Putamen (tissue), 1 donor: ENCODE data around the gene SMIM10.
"Not testable (repeated sequence)": the region's sequence is repeated elsewhere in the genome, so short reads cannot be mapped to it uniquely, and the experiment has no call there.

Experiments used
- DNase-seq: peaks from one replicate; pipeline ENCODE4 v3.0.0-alpha.2; 2016; ENCODE audit warnings: low spot score

Gene SMIM10

GRCh38 chrX:134990801-134991481, at the start of gene SMIM10:
TSS of gene SMIM10 (plus strand) at chrX:134990991. CDS start at chrX:134991096, 105 bp downstream.
- peak; percentile 7 for DNase-seq

DNA sequence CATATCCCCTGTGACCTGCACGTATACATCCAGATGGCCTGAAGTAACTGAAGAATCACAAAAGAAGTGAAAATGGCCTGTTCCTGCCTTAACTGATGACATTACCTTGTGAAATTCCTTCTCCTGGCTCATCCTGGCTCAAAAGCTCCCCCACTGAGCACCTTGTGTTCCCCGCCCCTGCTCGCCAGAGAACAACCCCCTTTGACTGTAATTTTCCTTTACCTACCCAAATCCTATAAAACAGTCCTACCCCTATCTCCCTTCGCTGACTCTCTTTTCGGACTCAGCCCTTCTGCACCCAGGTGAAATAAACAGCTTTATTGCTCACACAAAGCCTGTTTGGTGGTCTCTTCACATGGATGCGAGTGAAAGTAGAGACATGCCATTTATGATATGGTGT, 44.4 kb upstream of the SMIM10 start:
- DNase-seq = not testable (repeated sequence)

- no peak for DNase-seq
Observed at GRCh38 chrX:134948333-134949241, 42.2 kb upstream of the SMIM10 start.

DNA sequence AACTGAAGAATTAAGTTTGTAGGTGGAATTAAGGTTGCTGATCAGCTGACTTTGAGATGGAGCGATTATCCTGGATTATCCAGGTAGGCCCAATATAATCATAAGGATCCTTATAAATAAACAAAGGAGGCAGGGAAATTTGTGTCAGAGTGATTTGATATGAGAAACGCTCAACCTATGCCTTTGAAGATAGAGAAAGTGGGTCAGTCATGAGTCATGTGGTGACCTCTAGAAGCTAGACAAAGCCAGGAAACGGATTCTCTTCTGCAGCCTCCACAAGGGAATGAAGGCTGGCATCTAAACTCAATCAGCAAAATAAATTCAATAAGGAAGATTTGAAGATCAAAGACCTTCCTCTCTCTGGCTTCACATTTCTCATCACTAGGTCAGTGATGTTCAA, 41.5 kb upstream of the SMIM10 start:
- no peak for DNase-seq

- no peak for DNase-seq
Observed at GRCh38 chrX:134957836-134958235, 33.0 kb upstream of the SMIM10 start.

DNA sequence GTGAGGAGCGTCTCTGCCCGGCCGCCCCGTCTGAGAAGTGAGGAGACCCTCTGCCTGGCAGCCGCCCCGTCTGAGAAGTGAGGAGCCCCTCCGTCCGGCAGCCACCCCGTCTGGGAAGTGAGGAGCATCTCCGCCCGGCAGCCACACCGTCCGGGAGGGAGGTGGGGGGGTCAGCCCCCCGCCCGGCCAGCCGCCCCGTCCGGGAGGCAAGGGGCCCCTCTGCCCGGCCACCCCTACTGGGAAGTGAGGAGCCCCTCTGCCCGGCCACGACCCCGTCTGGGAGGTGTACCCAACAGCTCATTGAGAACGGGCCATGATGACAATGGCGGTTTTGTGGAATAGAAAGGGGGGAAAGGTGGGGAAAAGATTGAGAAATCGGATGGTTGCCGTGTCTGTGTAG, 30.4 kb upstream of the SMIM10 start:
- DNase-seq = not testable (repeated sequence)

GRCh38 chrX:134963041-134963440, 27.8 kb upstream of the SMIM10 start:
- DNase-seq = no peak

- DNase-seq = no peak
Observed at GRCh38 chrX:134969726-134970125, 21.1 kb upstream of the SMIM10 start.

GRCh38 chrX:134971926-134972325, 18.9 kb upstream of the SMIM10 start:
- DNase-seq = no peak

GRCh38 chrX:134975516-134975915, 15.3 kb upstream of the SMIM10 start:
- DNase-seq = no peak

GRCh38 chrX:134981910-134982309, 8.9 kb upstream of the SMIM10 start:
- no peak for DNase-seq

DNA sequence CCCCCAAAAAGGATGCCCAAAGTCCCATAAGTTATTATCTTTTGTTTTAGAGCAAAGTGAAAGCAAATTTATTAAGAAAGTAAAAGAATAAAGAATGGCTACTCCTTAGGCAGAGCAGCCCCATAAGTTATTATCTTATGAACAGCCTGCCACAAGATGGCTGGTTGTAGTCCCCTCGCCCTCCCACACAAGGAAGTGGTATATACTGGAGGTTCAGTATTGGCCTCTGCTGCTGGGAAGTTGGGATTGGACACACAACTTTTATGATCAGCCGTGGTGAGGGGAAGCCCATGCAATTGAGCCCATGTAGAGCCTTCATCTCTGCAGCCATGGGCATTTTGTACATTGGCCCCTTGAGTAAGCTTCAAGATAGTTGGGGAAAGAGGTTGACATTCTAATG, 8.0 kb upstream of the SMIM10 start:
- DNase-seq = no peak

GRCh38 chrX:134985479-134985878, 5.3 kb upstream of the SMIM10 start:
- no peak for DNase-seq

- DNase-seq = no peak
Observed at GRCh38 chrX:134990475-134990800, 353 bp upstream of the SMIM10 start.

DNA sequence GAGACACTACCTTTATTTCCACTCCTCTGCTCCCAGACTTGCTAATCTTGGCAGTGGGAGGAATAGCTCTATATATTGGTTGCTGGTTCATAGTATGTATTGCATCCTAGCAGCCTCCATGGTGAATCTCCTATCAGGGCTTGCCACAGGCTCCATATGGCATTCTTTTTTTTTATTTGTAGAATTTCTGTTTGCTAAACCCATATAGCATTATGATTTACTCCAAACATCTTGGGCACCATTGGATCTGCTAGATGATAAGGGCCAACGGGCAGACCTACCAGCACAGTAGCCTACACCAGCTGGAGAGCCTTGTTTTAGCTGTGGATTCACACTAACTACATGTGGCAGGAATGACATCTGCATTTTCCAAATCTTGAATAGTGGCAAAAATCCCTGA, 6.9 kb downstream of the SMIM10 start:
- DNase-seq = no peak

- DNase-seq = no peak
Observed at GRCh38 chrX:134998246-134998645, 7.5 kb downstream of the SMIM10 start.

DNA sequence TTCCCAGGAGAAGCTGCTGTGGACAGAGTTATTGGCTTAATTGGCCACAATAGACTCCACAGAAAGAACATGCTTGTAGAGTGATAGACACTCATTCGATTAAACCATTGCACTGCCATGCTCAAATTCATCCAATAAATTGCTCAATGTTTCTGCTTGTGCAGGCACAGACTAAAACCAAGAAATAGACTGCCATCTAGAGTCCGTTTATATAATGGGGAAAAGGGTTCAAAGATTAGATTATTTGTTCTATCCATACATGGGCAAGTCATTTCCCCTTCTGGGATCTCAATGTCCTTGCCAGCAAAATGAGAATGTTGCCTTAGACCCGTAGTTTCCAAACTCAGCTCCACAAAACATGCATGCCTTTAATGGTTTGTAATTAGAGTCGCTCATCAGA, 8.7 kb downstream of the SMIM10 start:
- DNase-seq = peak; percentile 3

- no peak for DNase-seq
Observed at GRCh38 chrX:135000516-135000915, 9.7 kb downstream of the SMIM10 start.

DNA sequence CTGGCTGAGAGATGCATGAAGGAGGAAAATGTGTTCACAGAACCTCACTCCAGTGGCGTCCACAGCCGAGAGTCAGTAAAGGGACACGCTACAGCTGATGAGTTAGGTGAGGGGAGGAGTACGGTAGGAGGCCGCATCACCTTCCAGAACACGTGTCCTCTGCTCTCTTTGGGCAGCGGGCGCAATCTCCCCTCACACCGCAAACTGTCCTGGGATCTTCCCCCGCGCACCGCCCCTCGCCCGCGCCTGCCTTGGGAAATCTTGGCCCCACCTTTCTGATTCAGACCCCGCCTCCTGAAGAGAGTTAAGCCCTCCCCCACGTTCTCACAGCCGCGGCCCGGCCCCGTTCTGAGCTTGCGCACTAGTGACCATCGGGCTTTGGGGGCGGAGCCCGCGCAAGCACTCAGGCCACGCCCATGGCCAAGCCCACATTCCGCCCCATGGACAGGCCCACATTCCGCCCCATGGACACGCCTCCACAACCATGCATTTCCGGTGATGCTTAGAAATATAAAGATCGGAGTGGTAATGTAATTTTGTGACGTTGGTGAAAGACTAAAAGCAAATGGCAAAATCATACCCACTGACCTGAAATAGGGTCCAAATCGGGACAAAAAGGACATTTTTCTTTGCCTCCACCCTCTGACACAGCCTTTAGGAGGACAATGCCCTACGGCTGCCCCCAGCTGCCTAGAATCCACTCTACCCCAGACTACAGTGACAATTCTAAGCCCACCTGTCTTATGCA, 13.3 kb downstream of the SMIM10 start:
- DNase-seq = peak; percentile 88

DNA sequence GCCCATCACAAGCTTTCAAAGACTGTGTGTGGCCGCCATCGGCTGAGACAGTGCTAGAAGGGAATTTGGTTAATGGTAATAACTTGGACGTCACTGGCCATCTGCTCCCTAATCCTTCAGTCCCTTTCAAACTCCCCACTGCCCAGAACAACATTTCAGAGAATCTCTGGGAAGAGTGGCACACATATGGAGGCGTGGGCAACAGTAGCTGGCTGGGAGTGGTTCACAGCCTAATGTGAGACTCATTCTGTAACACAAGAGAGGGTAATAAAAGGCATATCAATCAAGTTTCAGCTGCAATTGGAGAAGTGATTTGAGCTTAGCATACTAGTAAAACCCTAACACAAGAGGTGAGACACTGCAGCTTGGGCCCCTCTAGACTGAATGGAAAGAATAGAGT, 15.4 kb downstream of the SMIM10 start:
- no peak for DNase-seq

GRCh38 chrX:135009057-135009610, 18.3 kb downstream of the SMIM10 start:
- DNase-seq = no peak

DNA sequence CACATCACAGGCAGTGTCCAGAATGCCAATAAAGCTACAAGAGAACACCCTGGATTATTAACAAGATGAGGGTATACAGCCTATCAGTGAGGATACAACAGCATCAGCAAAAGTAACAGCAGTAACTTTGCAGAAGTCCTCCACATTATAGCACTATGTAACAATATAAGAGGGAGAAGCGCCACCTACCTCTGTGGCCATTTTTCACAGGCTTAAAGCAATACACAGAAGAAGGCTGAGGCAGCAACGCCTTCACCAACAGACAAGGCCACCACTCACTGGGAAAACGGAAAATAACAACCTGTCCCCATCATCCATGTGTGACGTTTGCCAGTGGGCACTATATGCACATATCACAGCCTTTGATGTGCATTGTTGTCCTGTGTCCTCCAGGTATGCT, 19.0 kb downstream of the SMIM10 start:
- no peak for DNase-seq
